Gastrocnemius medialis (tissue), 4 donors: Measurements from ENCODE around the gene WIPF3. TPM values are rescaled to one million over a fixed set of nuclear protein-coding genes. Genes with fewer than 3 reads are reported as not detected.

ENCODE experiments used
- ATAC-seq, 2 donors: fragments of 150-250 bp; one replicate each; pipeline ENCODE4 v1.9.1; 2016
- DNase-seq, 2 donors: peaks; one replicate each; pipeline ENCODE4 v3.0.0-alpha.2; 2019
- H3K27ac ChIP-seq, 4 donors: fragments of 200-600 bp; sonication (generic); 1 replicate in 1 of 4; 2 replicates in 3 of 4; pipeline ENCODE4 v1.5.1; 2016 to 2018; ENCODE audit warnings: mild to moderate bottlenecking in 2 of 4, moderate library complexity in 1 of 4
- H3K27me3 ChIP-seq, 3 donors: fragments of 200-600 bp; sonication (generic) in 2 of 3; 1 replicate in 1 of 3; 2 replicates in 2 of 3; pipeline versions ENCODE4 v1.5.1 to v1.6.0; 2016 to 2019; ENCODE audit warnings: mild to moderate bottlenecking in 1 of 3, moderate library complexity in 1 of 3
- H3K36me3 ChIP-seq, 2 donors: fragments of 200-600 bp; sonication (generic) in 1 of 2; one replicate each; pipeline ENCODE4 v1.5.1; 2017 to 2018
- H3K4me1 ChIP-seq, 2 donors: fragments of 200-600 bp; sonication (generic) in 1 of 2; one replicate each; pipeline ENCODE4 v1.5.1; 2016 to 2017; ENCODE audit warnings: mild to moderate bottlenecking in 2 of 2
- H3K4me3 ChIP-seq, 4 donors: fragments of 200-600 bp; sonication (generic) in 3 of 4; 1 replicate in 1 of 4; 2 replicates in 3 of 4; pipeline ENCODE4 v1.5.1; 2016 to 2019; ENCODE audit warnings: mild to moderate bottlenecking in 2 of 4
- H3K9me3 ChIP-seq, 3 donors: fragments of 200-600 bp; sonication (generic) in 2 of 3; 1 replicate in 1 of 3; 2 replicates in 2 of 3; pipeline ENCODE4 v1.5.1; 2016 to 2019
- CTCF ChIP-seq, 5 experiments: fragments of 450-650 bp in 3 of 5; fragments of 200-600 bp in 2 of 5; sonication (generic) in 2 of 5; IDR thresholded peaks in 4 of 5; conservative IDR thresholded peaks in 1 of 5; 1 replicate in 4 of 5; 2 replicates in 1 of 5; pipeline ENCODE4 v1.5.1; 2016 to 2019; ENCODE audit warnings: antibody characterized with exemption in 5 of 5, mild to moderate bottlenecking in 3 of 5, moderate library complexity in 3 of 5
- POLR2A ChIP-seq, 2 donors: fragments of 450-650 bp; IDR thresholded peaks; one replicate each; pipeline ENCODE4 v1.6.1; 2017; ENCODE audit warnings: antibody characterized with exemption in 2 of 2, mild to moderate bottlenecking in 2 of 2, moderate library complexity in 2 of 2
- in situ Hi-C, 4 donors: fragments of 200-750 bp; cut with MboI; loops; one replicate each; pipeline versions ENCODE4 v1.15.0 to v1.8.0; 2017; ENCODE audit warnings: low sequenced_read_pairs in 4 of 4
- intact Hi-C: fragments of 100-400 bp; cut with DNase I; formaldehyde crosslinking; loops from one replicate; pipeline ENCODE4 v1.15.1; 2023; ENCODE audit warnings: low total_unique reads
- total RNA-seq, 4 donors: library from RNA; depleted of rRNA; stranded (reverse); fragments of >200 nt; gene quantifications; one replicate each; pipeline versions ENCODE4 v1.1.0 to v1.2.3, GENCODE V29; 2016

WIPF3 gene
- total RNA-seq, 4 donors from 2014 or later, result 4.2 to 9.9 (median 8.3) TPM

- Histone ChIP-seq H3K4me3 (no peak overlapping the region), H3K9me3 (no peaks in the 10 kb centered on the region), H3K27me3 (no peaks in the 10 kb centered on the region), H3K36me3 (no peaks in the 10 kb centered on the region), H3K4me1 (no peaks in the 10 kb centered on the region), H3K27ac (no peak overlapping the region)
- in situ Hi-C loops (loop anchor here in 2 of 4 donors (5.0 to 25.0 kb wide), 3 partner anchors 162 to 287 kb away; no protein-coding TSS in a partner anchor), intact Hi-C loops (loop anchor here (5.0 to 10.0 kb wide), 2 partner anchors 141 to 287 kb away; no protein-coding TSS in a partner anchor)
- TF ChIP-seq CTCF (IDR thresholded peaks at IDR 0.05 in 4 of 5, conservative IDR thresholded peaks at IDR 0.05 in 1 of 5), result no peak
- no peak for TF ChIP-seq POLR2A (IDR thresholded peaks at IDR 0.05)
- no peak for DNase-seq
- ATAC-seq, result no peak
These were observed 117.7 kb downstream of the WIPF3 start for GRCh38 chr7:29924006-29924405.

GRCh38 chr7:29924684-29925083, 118.4 kb downstream of the WIPF3 start:
- Histone ChIP-seq H3K4me1 (no peaks in the 10 kb centered on the region), H3K27ac (no peak overlapping the region), H3K27me3 (no peaks in the 10 kb centered on the region), H3K36me3 (no peaks in the 10 kb centered on the region), H3K4me3 (no peak overlapping the region), H3K9me3 (no peaks in the 10 kb centered on the region)
- intact Hi-C loops, result loop anchor here (5.0 to 10.0 kb wide), 2 partner anchors 140 to 287 kb away; no protein-coding TSS in a partner anchor
- ATAC-seq (no peak), DNase-seq (no peak)
- in situ Hi-C loops, result loop anchor here in 2 of 4 donors (5.0 to 25.0 kb wide), 3 partner anchors 162 to 287 kb away; no protein-coding TSS in a partner anchor
- TF ChIP-seq CTCF (IDR thresholded peaks at IDR 0.05 in 4 of 5, conservative IDR thresholded peaks at IDR 0.05 in 1 of 5) (no peak), POLR2A (IDR thresholded peaks at IDR 0.05) (no peak)

- Histone ChIP-seq H3K27ac (no peak overlapping the region), H3K9me3 (no peaks in the 10 kb centered on the region), H3K27me3 (no peaks in the 10 kb centered on the region), H3K4me1 (no peaks in the 10 kb centered on the region), H3K4me3 (no peak overlapping the region), H3K36me3 (no peaks in the 10 kb centered on the region)
- TF ChIP-seq POLR2A (IDR thresholded peaks at IDR 0.05) (no peak), CTCF (IDR thresholded peaks at IDR 0.05 in 4 of 5, conservative IDR thresholded peaks at IDR 0.05 in 1 of 5) (no peak)
- ATAC-seq (no peak), DNase-seq (no peak)
- intact Hi-C loops, result loop anchor here (10.0 kb wide), 1 partner anchor 139 kb away; no protein-coding TSS in a partner anchor
- in situ Hi-C loops, result no loop called here
These were observed 119.9 kb downstream of the WIPF3 start for GRCh38 chr7:29926216-29926615.

- Histone ChIP-seq H3K27ac (no peak overlapping the region), H3K9me3 (no peaks in the 10 kb centered on the region), H3K4me1 (no peaks in the 10 kb centered on the region), H3K27me3 (no peaks in the 10 kb centered on the region), H3K36me3 (no peaks in the 10 kb centered on the region), H3K4me3 (no peak overlapping the region)
- DNase-seq, result no peak
- in situ Hi-C loops (no loop called here), intact Hi-C loops (loop anchor here (10.0 kb wide), 1 partner anchor 138 kb away; no protein-coding TSS in a partner anchor)
- TF ChIP-seq CTCF (IDR thresholded peaks at IDR 0.05 in 4 of 5, conservative IDR thresholded peaks at IDR 0.05 in 1 of 5) (no peak), POLR2A (IDR thresholded peaks at IDR 0.05) (no peak)
- ATAC-seq, result no peak
These were observed 120.4 kb downstream of the WIPF3 start for GRCh38 chr7:29926741-29927140.
